Measurements from ENCODE around the gene SPEG. TPM values are rescaled to one million over a fixed set of nuclear protein-coding genes. Genes with fewer than 3 reads are reported as not detected.

The SPEG gene
- total RNA-seq, 2 experiments from 2014 or later = 0.46 TPM; not detected in 1

DNA sequence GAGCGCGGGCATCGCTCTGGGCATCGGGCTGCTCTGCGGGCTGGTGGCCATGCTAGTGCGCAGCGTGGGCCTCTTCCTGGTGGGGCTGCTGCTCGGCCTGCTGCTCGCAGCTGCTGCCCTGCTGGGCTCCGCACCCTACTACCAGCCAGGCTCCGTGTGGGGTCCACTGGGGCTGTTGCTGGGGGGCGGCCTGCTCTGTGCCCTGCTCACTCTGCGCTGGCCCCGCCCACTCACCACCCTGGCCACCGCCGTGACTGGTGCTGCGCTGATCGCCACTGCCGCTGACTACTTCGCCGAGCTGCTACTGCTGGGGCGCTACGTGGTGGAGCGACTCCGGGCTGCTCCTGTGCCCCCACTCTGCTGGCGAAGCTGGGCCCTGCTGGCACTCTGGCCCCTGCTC is 113.0 kb downstream of the SPEG start:
- ChIA-PET CTCF (ENCODE audit: unreplicated experiment) (no interaction called here), POLR2A (no interaction called here)
- Histone ChIP-seq H3K9me2 (ENCODE audit: insufficient read depth, low read length) (no peaks in the 10 kb centered on the region), H3K79me2 (ENCODE audit: insufficient read depth, low read depth, low read length) (peaks cover 3% of the 10 kb centered on the region; the same call in 1 of the 2 replicates), H3K4me2 (ENCODE audit: low read length) (no peak overlapping the region), H2AFZ (ENCODE audit: low read length) (no peak overlapping the region), H3K4me3 (ENCODE audit: low read depth, low read length, poor library complexity, severe bottlenecking) (no peak overlapping the region), H3K27ac (ENCODE audit: low read depth, low read length, poor library complexity, severe bottlenecking) (no peak overlapping the region), H3K36me3 (ENCODE audit: insufficient read depth, low read length) (no peaks in the 10 kb centered on the region), H3K9me3 (ENCODE audit: low read length) (no peaks in the 10 kb centered on the region), H4K20me1 (ENCODE audit: insufficient read depth, low read length) (no peaks in the 10 kb centered on the region), H3K4me1 (ENCODE audit: insufficient read depth, low read length, poor library complexity, severe bottlenecking) (peaks cover 7% of the 10 kb centered on the region)
- intact Hi-C loops (cut with micrococcal nuclease; ENCODE audit: unreplicated experiment) = no loop called here
- no peak for DNase-seq (ENCODE audit: low spot score)
- TF ChIP-seq EZH2phosphoT487 (IDR thresholded peaks at IDR 0.05; ENCODE audit: borderline replicate concordance, low read depth, low read length) (no peak), CTCF (conservative IDR thresholded peaks at IDR 0.05; ENCODE audit: low read length) (no peak)
- no TSS peak for BruUV-seq (replicated peaks)

Other genes with a start within 250 kb of the SPEG start
- 42.4 and 51.6 TPM in 2 replicates for gene ZFAND2B, start 228.1 kb upstream of the SPEG start, total RNA-seq (2014; rRNA removed; shearing (Covaris generic))
- gene ZFAND2B, start 228.1 kb upstream of the SPEG start, total RNA-seq (2022) = 35.3 and 35.9 TPM in 2 replicates
- gene ABCB6, start 215.9 kb upstream of the SPEG start, total RNA-seq (2014; rRNA removed; shearing (Covaris generic)) = 4.0 and 6.4 TPM in 2 replicates
- gene ABCB6, start 215.9 kb upstream of the SPEG start, total RNA-seq (2022) = 8.4 and 10.2 TPM in 2 replicates
- gene ATG9A, start 205.2 kb upstream of the SPEG start, total RNA-seq (2014; rRNA removed; shearing (Covaris generic)) = 22.2 and 27.7 TPM in 2 replicates
- 23.4 and 27.3 TPM in 2 replicates for gene ATG9A, start 205.2 kb upstream of the SPEG start, total RNA-seq (2022)
- gene ANKZF1, start 205.0 kb upstream of the SPEG start, total RNA-seq (2014; rRNA removed; shearing (Covaris generic)) = 57.8 and 91.0 TPM in 2 replicates
- 73.2 and 82.4 TPM in 2 replicates for gene ANKZF1, start 205.0 kb upstream of the SPEG start, total RNA-seq (2022)
- gene GLB1L, start 189.4 kb upstream of the SPEG start, total RNA-seq (2014; rRNA removed; shearing (Covaris generic)) = 2.7 and 8.6 TPM in 2 replicates
- gene GLB1L, start 189.4 kb upstream of the SPEG start, total RNA-seq (2022) = 6.4 and 6.9 TPM in 2 replicates
- gene STK16, start 189.4 kb upstream of the SPEG start, total RNA-seq (2014; rRNA removed; shearing (Covaris generic)) = 19.6 and 23.4 TPM in 2 replicates
- gene STK16, start 189.4 kb upstream of the SPEG start, total RNA-seq (2022) = 39.5 and 42.8 TPM in 2 replicates
- not detected in 2 replicates for gene TUBA4B, start 181.6 kb upstream of the SPEG start, total RNA-seq (2014; rRNA removed; shearing (Covaris generic))
- 0.28 TPM in 1 of 2 replicates, not detected in the other for gene TUBA4B, start 181.6 kb upstream of the SPEG start, total RNA-seq (2022)
- 62.8 and 96.0 TPM in 2 replicates for gene TUBA4A, start 180.9 kb upstream of the SPEG start, total RNA-seq (2014; rRNA removed; shearing (Covaris generic))
- 181 and 186 TPM in 2 replicates for gene TUBA4A, start 180.9 kb upstream of the SPEG start, total RNA-seq (2022)
- gene DNAJB2, start 155.5 kb upstream of the SPEG start, total RNA-seq (2014; rRNA removed; shearing (Covaris generic)) = 49.9 and 53.0 TPM in 2 replicates
- 55.3 and 58.7 TPM in 2 replicates for gene DNAJB2, start 155.5 kb upstream of the SPEG start, total RNA-seq (2022)
- not detected in 2 replicates for gene PTPRN, start 125.4 kb upstream of the SPEG start, total RNA-seq (2014; rRNA removed; shearing (Covaris generic))
- gene PTPRN, start 125.4 kb upstream of the SPEG start, total RNA-seq (2022) = not detected in 2 replicates
- gene RESP18, start 102.1 kb upstream of the SPEG start, total RNA-seq (2014; rRNA removed; shearing (Covaris generic)) = not detected in 2 replicates
- gene RESP18, start 102.1 kb upstream of the SPEG start, total RNA-seq (2022) = not detected in 2 replicates
- gene DNPEP, start 46.9 kb upstream of the SPEG start, total RNA-seq (2014; rRNA removed; shearing (Covaris generic)) = 39.3 and 40.5 TPM in 2 replicates
- gene DNPEP, start 46.9 kb upstream of the SPEG start, total RNA-seq (2022) = 54.2 and 63.6 TPM in 2 replicates
- gene DES, start 16.5 kb upstream of the SPEG start, total RNA-seq (2014; rRNA removed; shearing (Covaris generic)) = not detected in 2 replicates
- not detected in 2 replicates for gene DES, start 16.5 kb upstream of the SPEG start, total RNA-seq (2022)
- gene GMPPA, start 64.0 kb downstream of the SPEG start, total RNA-seq (2014; rRNA removed; shearing (Covaris generic)) = 22.3 and 28.4 TPM in 2 replicates
- gene GMPPA, start 64.0 kb downstream of the SPEG start, total RNA-seq (2022) = 42.9 and 46.4 TPM in 2 replicates
- gene ASIC4, start 79.6 kb downstream of the SPEG start, total RNA-seq (2014; rRNA removed; shearing (Covaris generic)) = 0.39 and 0.73 TPM in 2 replicates
- gene ASIC4, start 79.6 kb downstream of the SPEG start, total RNA-seq (2022) = 0.74 and 0.96 TPM in 2 replicates
- gene CHPF, start 109.0 kb downstream of the SPEG start, total RNA-seq (2014; rRNA removed; shearing (Covaris generic)) = 14.5 and 24.1 TPM in 2 replicates
- gene CHPF, start 109.0 kb downstream of the SPEG start, total RNA-seq (2022) = 30.5 and 33.0 TPM in 2 replicates
- gene TMEM198, start 109.2 kb downstream of the SPEG start, total RNA-seq (2014; rRNA removed; shearing (Covaris generic)) = 1.4 and 2.5 TPM in 2 replicates
- 6.1 and 6.6 TPM in 2 replicates for gene TMEM198, start 109.2 kb downstream of the SPEG start, total RNA-seq (2022)
- 0.25 TPM in 1 of 2 replicates, not detected in the other for gene OBSL1, start 136.7 kb downstream of the SPEG start, total RNA-seq (2014; rRNA removed; shearing (Covaris generic))
- 0.18 TPM in 1 of 2 replicates, not detected in the other for gene OBSL1, start 136.7 kb downstream of the SPEG start, total RNA-seq (2022)
- not detected in 2 replicates for gene INHA, start 137.5 kb downstream of the SPEG start, total RNA-seq (2014; rRNA removed; shearing (Covaris generic))
- not detected in 2 replicates for gene INHA, start 137.5 kb downstream of the SPEG start, total RNA-seq (2022)
- 16.5 and 26.5 TPM in 2 replicates for gene STK11IP, start 163.0 kb downstream of the SPEG start, total RNA-seq (2014; rRNA removed; shearing (Covaris generic))
- 30.7 and 37.6 TPM in 2 replicates for gene STK11IP, start 163.0 kb downstream of the SPEG start, total RNA-seq (2022)
- gene SLC4A3, start 192.8 kb downstream of the SPEG start, total RNA-seq (2014; rRNA removed; shearing (Covaris generic)) = 0.05 TPM in 1 of 2 replicates, not detected in the other
- gene SLC4A3, start 192.8 kb downstream of the SPEG start, total RNA-seq (2022) = not detected in 2 replicates